ENCODE results near the gene GRID1. TPM values are rescaled to one million over a fixed set of nuclear protein-coding genes. Genes with fewer than 3 reads are reported as not detected.

GRID1 gene
- total RNA-seq, 3 donors from 2014 or later: 2.3 to 8.5 (median 5.9) TPM

GRCh38 chr10:86226781-86227201 lies 139.8 kb downstream of the GRID1 start:
- H3K27me3 ChIP-seq: no peaks in the 10 kb centered on the region
- no peaks in the 10 kb centered on the region for H3K36me3 ChIP-seq
- H3K27ac ChIP-seq: no peak overlapping the region
- no peak for TF ChIP-seq CTCF (IDR thresholded peaks at IDR 0.05)
- no peak for TF ChIP-seq POLR2AphosphoS5 (IDR thresholded peaks at IDR 0.05)
- TF ChIP-seq POLR2A (IDR thresholded peaks at IDR 0.05): no peak
- no peaks in the 10 kb centered on the region for H3K4me1 ChIP-seq
- no peak overlapping the region for H3K4me3 ChIP-seq
- no peak for DNase-seq (ENCODE audit: low spot score in 2 of 2)
- intact Hi-C loops (cut with DNase I; ENCODE audit: low total_unique reads): no loop called here
- H3K9me3 ChIP-seq: no peaks in the 10 kb centered on the region

- Histone ChIP-seq H3K36me3 (no peaks in the 10 kb centered on the region), H3K9me3 (no peaks in the 10 kb centered on the region), H3K27me3 (no peaks in the 10 kb centered on the region), H3K4me1 (no peaks in the 10 kb centered on the region), H3K4me3 (no peak overlapping the region), H3K27ac (no peak overlapping the region)
- intact Hi-C loops (cut with DNase I; ENCODE audit: low total_unique reads): no loop called here
- DNase-seq (ENCODE audit: low spot score in 2 of 2): no peak
- TF ChIP-seq CTCF (IDR thresholded peaks at IDR 0.05) (no peak), POLR2AphosphoS5 (IDR thresholded peaks at IDR 0.05) (no peak), POLR2A (IDR thresholded peaks at IDR 0.05) (no peak)
Observed at GRCh38 chr10:86226016-86226415, 140.6 kb downstream of the GRID1 start.

GRCh38 chr10:86225103-86225782 lies 141.4 kb downstream of the GRID1 start:
- intact Hi-C loops (cut with DNase I; ENCODE audit: low total_unique reads): no loop called here
- no peak overlapping the region for H3K27ac ChIP-seq
- no peak overlapping the region for H3K4me3 ChIP-seq
- no peak for TF ChIP-seq CTCF (IDR thresholded peaks at IDR 0.05)
- no peak for TF ChIP-seq POLR2AphosphoS5 (IDR thresholded peaks at IDR 0.05)
- no peak for TF ChIP-seq POLR2A (IDR thresholded peaks at IDR 0.05)
- H3K4me1 ChIP-seq: no peaks in the 10 kb centered on the region
- H3K27me3 ChIP-seq: no peaks in the 10 kb centered on the region
- no peaks in the 10 kb centered on the region for H3K9me3 ChIP-seq
- H3K36me3 ChIP-seq: no peaks in the 10 kb centered on the region
- DNase-seq (ENCODE audit: low spot score in 2 of 2): no peak

GRCh38 chr10:86224354-86225102 lies 142.1 kb downstream of the GRID1 start:
- no peak overlapping the region for H3K4me3 ChIP-seq
- H3K36me3 ChIP-seq: no peaks in the 10 kb centered on the region
- DNase-seq (ENCODE audit: low spot score in 2 of 2): no peak
- no peaks in the 10 kb centered on the region for H3K27me3 ChIP-seq
- no peak overlapping the region for H3K27ac ChIP-seq
- no peaks in the 10 kb centered on the region for H3K4me1 ChIP-seq
- intact Hi-C loops (cut with DNase I; ENCODE audit: low total_unique reads): no loop called here
- no peak for TF ChIP-seq POLR2AphosphoS5 (IDR thresholded peaks at IDR 0.05)
- no peak for TF ChIP-seq POLR2A (IDR thresholded peaks at IDR 0.05)
- H3K9me3 ChIP-seq: no peaks in the 10 kb centered on the region

GRCh38 chr10:86223256-86223655 lies 143.3 kb downstream of the GRID1 start:
- intact Hi-C loops (cut with DNase I; ENCODE audit: low total_unique reads): no loop called here
- Histone ChIP-seq H3K27ac (no peak overlapping the region), H3K4me1 (no peaks in the 10 kb centered on the region), H3K4me3 (no peak overlapping the region), H3K36me3 (no peaks in the 10 kb centered on the region), H3K27me3 (no peaks in the 10 kb centered on the region), H3K9me3 (no peaks in the 10 kb centered on the region)
- TF ChIP-seq POLR2AphosphoS5 (IDR thresholded peaks at IDR 0.05) (no peak), POLR2A (IDR thresholded peaks at IDR 0.05) (no peak), CTCF (IDR thresholded peaks at IDR 0.05) (no peak)
- DNase-seq (ENCODE audit: low spot score in 2 of 2): no peak

Measured in breast epithelium (tissue), 4 donors.